A673 (cell line): Measurements from ENCODE around the gene PHLPP2. TPM values are rescaled to one million over a fixed set of nuclear protein-coding genes. Genes with fewer than 3 reads are reported as not detected.

Experiments used
- BruUV-seq: library from RNA; stranded (reverse); fragments of 400-500 nt; replicated peaks from 2 replicates; lab custom pipeline; 2021; lab: Mats Ljungman, UMichigan
- CTCF ChIA-PET: fragments of 300-600 bp; sonication (Branson Sonifier 250); formaldehyde crosslinking; loops from one replicate; lab custom pipeline; 2022; ENCODE audit warnings: antibody characterized with exemption; lab: Charles Lee
- POLR2A ChIA-PET: fragments of 300-600 bp; sonication (Branson Sonifier 250); formaldehyde crosslinking; loops from one replicate; lab custom pipeline; 2022; ENCODE audit warnings: antibody characterized with exemption; ENCODE audit not compliant: low non-redundant PET; lab: Charles Lee
- DNase-seq: peaks from one replicate; pipeline ENCODE4 v3.0.0-alpha.2; 2015; ENCODE audit warnings: low spot score
- H3K27ac ChIP-seq: fragments of 200-600 bp; sonication (generic); 2 replicates; pipeline ENCODE4 v1.5.1; 2016; ENCODE audit warnings: mixed run types, low read depth, mild to moderate bottlenecking, mixed read lengths, antibody characterized with exemption, low read length; ENCODE audit not compliant: poor library complexity, severe bottlenecking
- H3K27me3 ChIP-seq: fragments of 200-600 bp; sonication (generic); replicated peaks from 2 replicates; pipeline ENCODE4 v1.6.1; 2017; ENCODE audit warnings: mixed run types, low read depth, mild to moderate bottlenecking, mixed read lengths, antibody characterized with exemption, low read length; ENCODE audit not compliant: insufficient read depth, poor library complexity
- H3K36me3 ChIP-seq: fragments of 200-600 bp; sonication (generic); 2 replicates; pipeline ENCODE4 v1.6.1; 2016; ENCODE audit warnings: mixed run types, mild to moderate bottlenecking, mixed read lengths, antibody characterized with exemption, low read length; ENCODE audit not compliant: insufficient read depth, poor library complexity, severe bottlenecking
- H3K4me1 ChIP-seq: fragments of 200-600 bp; sonication (generic); 2 replicates; pipeline ENCODE4 v1.6.1; 2017; ENCODE audit warnings: mixed run types, mild to moderate bottlenecking, mixed read lengths, antibody characterized with exemption, low read length; ENCODE audit not compliant: insufficient read depth, poor library complexity, severe bottlenecking
- H3K4me3 ChIP-seq: fragments of 200-600 bp; sonication (generic); 2 replicates; pipeline ENCODE4 v1.5.1; 2016; ENCODE audit warnings: low read depth, mixed run types, mild to moderate bottlenecking, mixed read lengths, low read length; ENCODE audit not compliant: poor library complexity, severe bottlenecking
- H3K9me3 ChIP-seq: fragments of 200-600 bp; sonication (generic); 2 replicates; pipeline ENCODE4 v1.6.1; 2016; ENCODE audit warnings: mixed run types, low read depth, mild to moderate bottlenecking, mixed read lengths, antibody characterized with exemption, low read length; ENCODE audit not compliant: poor library complexity, severe bottlenecking
- CTCF ChIP-seq: fragments of 300-800, 200-600 bp; sonication (generic); conservative IDR thresholded peaks from 2 replicates; pipeline ENCODE4 v1.5.1; 2017; ENCODE audit warnings: low read depth, mild to moderate bottlenecking, antibody characterized with exemption, low read length, moderate library complexity, mixed read lengths
- EZH2 ChIP-seq: fragments of 200-600 bp; sonication (generic); IDR thresholded peaks from 2 replicates; pipeline ENCODE4 v1.6.1; 2017; ENCODE audit warnings: borderline replicate concordance, low read depth, mild to moderate bottlenecking, mixed read lengths, antibody characterized with exemption, low read length; ENCODE audit not compliant: poor library complexity, severe bottlenecking
- intact Hi-C: fragments of 100-400 bp; cut with micrococcal nuclease; formaldehyde crosslinking; loops from one replicate; pipeline ENCODE4 v1.10.0; 2022; ENCODE audit not compliant: unreplicated experiment
- total RNA-seq: library from RNA; stranded (reverse); gene quantifications from 2 replicates; pipeline ENCODE4 v1.2.3, GENCODE V29; 2021

Gene PHLPP2
- total RNA-seq, 1 experiment from 2014 or later, result 18.3 TPM

GRCh38 chr16:71625113-71625850 lies 99.2 kb downstream of the PHLPP2 start:
- ChIA-PET CTCF (no interaction called here), POLR2A (no interaction called here)
- Histone ChIP-seq H3K4me1 (peaks cover 17% of the 10 kb centered on the region), H3K27ac (no peak overlapping the region), H3K9me3 (no peaks in the 10 kb centered on the region), H3K36me3 (no peaks in the 10 kb centered on the region), H3K27me3 (no peaks in the 10 kb centered on the region), H3K4me3 (no peak overlapping the region)
- no TSS peak for BruUV-seq
- TF ChIP-seq CTCF (no peak), EZH2 (no peak)
- intact Hi-C loops, result no loop called here
- DNase-seq, result no peak

- no peak overlapping the region for H3K4me3 ChIP-seq
- H3K27ac ChIP-seq, result no peak overlapping the region
- no peaks in the 10 kb centered on the region for H3K36me3 ChIP-seq
- H3K27me3 ChIP-seq, result no peaks in the 10 kb centered on the region
- intact Hi-C loops, result no loop called here
- H3K4me1 ChIP-seq, result peaks cover 6% of the 10 kb centered on the region
- POLR2A ChIA-PET, result no interaction called here
- CTCF ChIA-PET, result no interaction called here
- DNase-seq, result no peak
- no peak for TF ChIP-seq EZH2
- TF ChIP-seq CTCF, result no peak
- BruUV-seq, result no TSS peak
- H3K9me3 ChIP-seq, result no peaks in the 10 kb centered on the region
Observed at GRCh38 chr16:71623597-71623996, 100.9 kb downstream of the PHLPP2 start.

GRCh38 chr16:71622088-71622487 lies 102.4 kb downstream of the PHLPP2 start:
- intact Hi-C loops, result no loop called here
- BruUV-seq, result no TSS peak
- Histone ChIP-seq H3K27me3 (no peaks in the 10 kb centered on the region), H3K27ac (no peak overlapping the region), H3K4me3 (no peak overlapping the region), H3K9me3 (no peaks in the 10 kb centered on the region), H3K36me3 (no peaks in the 10 kb centered on the region), H3K4me1 (no peaks in the 10 kb centered on the region)
- TF ChIP-seq EZH2 (no peak), CTCF (no peak)
- POLR2A ChIA-PET, result no interaction called here
- CTCF ChIA-PET, result interaction anchor here (1.0 kb wide), 1 partner anchor 11 kb away, joined by 3 read pairs; no protein-coding TSS in a partner anchor
- DNase-seq, result no peak
